Lung (tissue), 12 donors: ENCODE measurements around the gene NRXN2. TPM values are rescaled to one million over a fixed set of nuclear protein-coding genes. Genes with fewer than 3 reads are reported as not detected.

Source experiments
- ATAC-seq: fragments of 200-7000 bp; cut with Tn5 transposase; one replicate; pipeline ENCODE4 v1.9.1; 2020; ENCODE audit warnings: moderate number of reproducible peaks; ENCODE audit not compliant: insufficient read depth, low FRiP score
- DNase-seq, 3 donors: peaks; one replicate each; pipeline ENCODE4 v3.0.0-alpha.2; 2013 to 2017
- H3K27ac ChIP-seq, 2 donors: one replicate each; pipeline ENCODE4 v1.5.1; 2013; ENCODE audit warnings: mild to moderate bottlenecking in 2 of 2, moderate library complexity in 2 of 2, control low read depth in 1 of 2, inconsistent platforms in 1 of 2, low read depth in 1 of 2, low read length in 1 of 2
- H3K27me3 ChIP-seq, 3 donors: one replicate each; pipeline ENCODE4 v1.5.1; 2013; ENCODE audit warnings: low read length in 2 of 3; ENCODE audit not compliant: control insufficient read depth in 3 of 3, insufficient read depth in 3 of 3
- H3K36me3 ChIP-seq, 4 donors: one replicate each; pipeline ENCODE4 v1.5.1; 2013; ENCODE audit warnings: low read length in 4 of 4, mild to moderate bottlenecking in 1 of 4, moderate library complexity in 1 of 4; ENCODE audit not compliant: control insufficient read depth in 4 of 4, insufficient read depth in 4 of 4
- H3K4me1 ChIP-seq, 5 donors: one replicate each; pipeline ENCODE4 v1.5.1; 2013; ENCODE audit warnings: low read length in 5 of 5, mild to moderate bottlenecking in 2 of 5, moderate library complexity in 1 of 5; ENCODE audit not compliant: control insufficient read depth in 5 of 5, insufficient read depth in 5 of 5
- H3K4me3 ChIP-seq: one replicate; pipeline ENCODE4 v1.5.1; 2013; ENCODE audit warnings: mild to moderate bottlenecking, control low read depth, moderate library complexity
- H3K9ac ChIP-seq, 2 donors: one replicate each; pipeline ENCODE4 v1.5.1; 2013; ENCODE audit warnings: low read length in 2 of 2, control low read depth in 1 of 2; ENCODE audit not compliant: insufficient read depth in 1 of 2
- H3K9me3 ChIP-seq, 4 donors: one replicate each; pipeline ENCODE4 v1.5.1; 2013; ENCODE audit warnings: low read length in 3 of 4, mild to moderate bottlenecking in 1 of 4, moderate library complexity in 1 of 4; ENCODE audit not compliant: control insufficient read depth in 4 of 4, insufficient read depth in 3 of 4
- WGBS, 2 donors: extraction: QIAGEN DNeasy Blood & Tissue Kit; methylation state at CpG; one replicate each; pipeline ENCODE4 v1.1.7; 2013; 5-methylcytosine and 5-hydroxymethylcytosine counted together
- polyA plus RNA-seq, 2 donors: library from polyadenylated mRNA; stranded (reverse); fragments of 200-250 nt; gene quantifications; one replicate each; pipeline ENCODE4 v1.2.1, GENCODE V29; 2013
- total RNA-seq, 2 donors: library from RNA; depleted of rRNA in 1 of 2; stranded (reverse); fragments of >200 nt in 1 of 2; gene quantifications; one replicate each; pipeline ENCODE4 v1.2.1, GENCODE V29; 2014 to 2021
- TF ChIP-seq, protein P1 (sequence below): IDR thresholded peaks from 2 replicates; pipeline ENCODE4 v1.5.1; 2012; ENCODE audit warnings: mild to moderate bottlenecking; ENCODE audit errors: control extremely low read depth, extremely low read depth
- donor health status: control.
- donor health status: control.
- donor health status: Bipolar disorder and iron deficiency.
- donor health status: healthy.
- donor health status: DM: yes; HTN: yes; CAD: no.

NRXN2 gene
- total and polyA plus RNA-seq, 4 donors, result 0.39 to 6.6 (median 1.1) TPM

DNA sequence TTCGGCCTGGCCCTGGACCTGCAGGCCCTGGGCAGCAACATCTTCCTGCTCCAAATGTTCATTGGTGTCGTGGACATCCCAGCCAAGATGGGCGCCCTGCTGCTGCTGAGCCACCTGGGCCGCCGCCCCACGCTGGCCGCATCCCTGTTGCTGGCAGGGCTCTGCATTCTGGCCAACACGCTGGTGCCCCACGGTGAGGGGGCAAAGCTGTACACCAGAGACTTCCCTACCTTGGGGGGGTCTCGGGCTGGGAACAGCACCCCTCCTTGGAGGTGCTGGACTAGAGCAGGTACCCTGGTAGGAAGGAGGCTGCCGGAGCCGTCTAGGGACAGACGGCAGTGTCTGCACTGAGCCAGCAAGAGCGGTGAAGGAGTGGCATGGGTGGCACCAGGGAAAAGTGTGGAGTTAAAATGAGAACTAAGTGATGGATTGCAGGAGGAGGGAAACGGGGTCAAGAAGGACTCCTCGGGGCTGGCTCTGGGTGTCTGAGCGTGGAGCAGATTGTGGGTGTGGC, 123.2 kb downstream of the NRXN2 start:
- Histone ChIP-seq H3K27me3 (no peaks in the 10 kb centered on the region), H3K9me3 (no peaks in the 10 kb centered on the region), H3K4me1 (no peaks in the 10 kb centered on the region), H3K9ac (no peak overlapping the region), H3K4me3 (no peak overlapping the region), H3K27ac (no peak overlapping the region), H3K36me3 (no peaks in the 10 kb centered on the region)
- no peak for ATAC-seq
- WGBS, 2 donors, result 85 to 90% methylated on average over 17 of the region's 17 CpGs
- no peak for DNase-seq
- TF ChIP-seq, protein P1, sequence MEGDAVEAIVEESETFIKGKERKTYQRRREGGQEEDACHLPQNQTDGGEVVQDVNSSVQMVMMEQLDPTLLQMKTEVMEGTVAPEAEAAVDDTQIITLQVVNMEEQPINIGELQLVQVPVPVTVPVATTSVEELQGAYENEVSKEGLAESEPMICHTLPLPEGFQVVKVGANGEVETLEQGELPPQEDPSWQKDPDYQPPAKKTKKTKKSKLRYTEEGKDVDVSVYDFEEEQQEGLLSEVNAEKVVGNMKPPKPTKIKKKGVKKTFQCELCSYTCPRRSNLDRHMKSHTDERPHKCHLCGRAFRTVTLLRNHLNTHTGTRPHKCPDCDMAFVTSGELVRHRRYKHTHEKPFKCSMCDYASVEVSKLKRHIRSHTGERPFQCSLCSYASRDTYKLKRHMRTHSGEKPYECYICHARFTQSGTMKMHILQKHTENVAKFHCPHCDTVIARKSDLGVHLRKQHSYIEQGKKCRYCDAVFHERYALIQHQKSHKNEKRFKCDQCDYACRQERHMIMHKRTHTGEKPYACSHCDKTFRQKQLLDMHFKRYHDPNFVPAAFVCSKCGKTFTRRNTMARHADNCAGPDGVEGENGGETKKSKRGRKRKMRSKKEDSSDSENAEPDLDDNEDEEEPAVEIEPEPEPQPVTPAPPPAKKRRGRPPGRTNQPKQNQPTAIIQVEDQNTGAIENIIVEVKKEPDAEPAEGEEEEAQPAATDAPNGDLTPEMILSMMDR, result no peak

DNA sequence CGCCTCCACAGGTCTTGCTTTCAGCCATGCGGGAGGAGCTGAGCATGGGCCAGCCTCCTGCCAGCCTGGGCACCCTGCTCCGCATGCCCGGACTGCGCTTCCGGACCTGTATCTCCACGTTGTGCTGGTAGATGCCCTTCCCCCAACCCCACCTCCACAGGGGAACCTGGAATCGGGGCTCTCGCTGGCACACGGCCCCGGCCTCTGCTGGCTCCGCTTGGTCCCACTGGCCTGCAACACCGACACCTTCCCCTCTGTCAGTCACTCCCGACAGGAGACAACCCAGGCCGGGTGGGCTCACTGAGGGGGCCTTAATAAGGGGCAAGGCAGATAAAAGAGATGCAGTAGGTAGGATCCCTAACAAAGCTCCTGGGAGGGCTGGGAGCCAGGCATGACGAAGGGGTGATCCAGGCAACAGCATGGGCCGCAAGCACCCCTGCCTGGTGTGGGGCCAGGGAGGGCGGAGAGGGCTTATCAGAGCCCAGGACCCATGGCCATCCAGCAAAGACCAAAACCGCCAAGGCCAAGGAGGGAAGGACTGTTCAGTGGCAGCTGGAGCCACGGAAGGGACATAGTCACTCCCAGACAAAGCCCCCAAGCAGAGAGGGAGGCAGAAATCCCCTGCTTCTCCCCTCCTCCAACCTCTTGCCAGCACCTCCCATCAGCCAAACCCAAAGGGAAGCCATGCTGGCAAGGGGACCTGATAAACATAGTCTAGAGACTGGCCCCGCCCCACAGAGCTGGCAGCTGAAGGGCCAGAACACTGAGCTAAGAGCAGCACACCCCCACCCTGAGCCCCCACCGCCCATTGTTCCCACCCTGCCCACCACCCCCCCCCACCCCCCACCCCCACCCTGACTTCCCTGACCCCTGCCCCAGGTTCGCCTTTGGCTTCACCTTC, 124.0 kb downstream of the NRXN2 start:
- Histone ChIP-seq H3K27me3 (no peaks in the 10 kb centered on the region), H3K4me3 (no peak overlapping the region), H3K9ac (no peak overlapping the region), H3K9me3 (no peaks in the 10 kb centered on the region), H3K36me3 (no peaks in the 10 kb centered on the region), H3K27ac (no peak overlapping the region), H3K4me1 (no peaks in the 10 kb centered on the region)
- ATAC-seq (no peak), DNase-seq (no peak)
- TF ChIP-seq, protein P1, result no peak
- 88 to 92% methylated on average over 22 to 23 of the region's 23 CpGs for WGBS, 2 donors

DNA sequence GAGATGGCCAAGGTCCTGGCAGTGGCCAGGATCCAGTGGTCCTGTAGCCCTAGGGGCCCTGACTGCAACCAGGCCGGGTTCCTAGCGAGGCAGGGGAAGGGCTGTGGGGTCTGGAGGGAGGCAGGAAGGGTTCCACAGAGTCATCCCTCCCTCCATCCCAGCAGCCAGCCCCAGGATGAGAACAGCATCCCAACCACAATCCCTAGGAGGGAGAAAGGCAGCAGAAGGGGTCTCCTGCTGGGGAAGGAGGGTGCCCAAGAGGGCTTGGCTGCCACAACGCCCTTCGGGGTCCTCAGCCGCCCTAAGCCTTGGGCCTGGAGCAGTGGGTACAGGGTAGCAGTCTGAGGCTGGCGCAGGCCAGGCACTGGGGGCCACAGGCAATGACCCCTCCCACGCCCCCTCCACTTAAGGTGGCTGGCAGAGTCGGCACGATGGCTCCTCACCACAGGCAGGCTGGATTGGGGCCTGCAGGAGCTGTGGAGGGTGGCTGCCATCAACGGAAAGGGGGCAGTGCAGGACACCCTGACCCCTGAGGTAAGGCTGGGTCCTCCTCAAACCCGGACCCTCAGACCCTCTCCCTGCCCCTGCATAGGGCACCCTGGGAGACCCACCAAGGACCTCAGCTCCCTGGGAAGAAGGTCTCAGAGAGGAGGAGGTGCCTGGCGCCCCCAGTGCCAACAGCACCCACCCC, 124.7 kb downstream of the NRXN2 start:
- Histone ChIP-seq H3K27ac (no peak overlapping the region), H3K9ac (no peak overlapping the region), H3K27me3 (no peaks in the 10 kb centered on the region), H3K36me3 (no peaks in the 10 kb centered on the region), H3K4me1 (no peaks in the 10 kb centered on the region), H3K9me3 (no peaks in the 10 kb centered on the region), H3K4me3 (no peak overlapping the region)
- TF ChIP-seq, protein P1, result no peak
- ATAC-seq (no peak), DNase-seq (no peak)
- 90 to 95% methylated on average over 12 of the region's 12 CpGs for WGBS, 2 donors
